ENCODE measurements around the gene TRRAP.

TRRAP gene

DNA sequence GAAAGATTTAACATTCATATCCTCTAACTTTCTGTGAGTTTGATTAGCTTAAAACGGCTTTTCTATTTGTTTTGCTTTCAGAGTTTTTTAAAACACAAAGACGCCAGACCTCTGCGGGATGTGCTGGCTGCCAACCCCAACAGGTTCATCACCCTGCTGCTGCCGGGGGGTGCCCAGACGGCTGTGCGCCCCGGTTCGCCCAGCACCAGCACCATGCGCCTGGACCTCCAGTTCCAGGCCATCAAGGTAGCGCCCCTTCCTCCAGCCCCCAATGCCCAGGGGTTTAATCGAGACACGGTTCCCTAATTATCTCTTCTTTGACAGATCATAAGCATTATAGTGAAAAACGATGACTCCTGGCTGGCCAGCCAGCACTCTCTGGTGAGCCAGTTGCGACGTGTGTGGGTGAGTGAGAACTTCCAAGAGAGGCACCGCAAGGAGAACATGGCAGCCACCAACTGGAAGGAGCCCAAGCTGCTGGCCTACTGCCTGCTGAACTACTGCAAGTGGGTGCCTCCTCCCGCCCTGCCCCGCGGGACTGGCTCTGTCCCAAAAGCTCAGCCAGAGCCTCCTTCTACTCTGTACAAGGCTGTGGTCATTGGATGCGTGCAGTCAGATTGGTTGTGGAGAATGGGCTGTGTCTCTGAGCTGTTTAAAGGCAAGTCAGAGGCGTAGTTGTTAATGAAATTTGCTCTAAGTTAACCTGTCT lies 71.2 kb downstream of the TRRAP start:
- TF ChIP-seq, protein P1, sequence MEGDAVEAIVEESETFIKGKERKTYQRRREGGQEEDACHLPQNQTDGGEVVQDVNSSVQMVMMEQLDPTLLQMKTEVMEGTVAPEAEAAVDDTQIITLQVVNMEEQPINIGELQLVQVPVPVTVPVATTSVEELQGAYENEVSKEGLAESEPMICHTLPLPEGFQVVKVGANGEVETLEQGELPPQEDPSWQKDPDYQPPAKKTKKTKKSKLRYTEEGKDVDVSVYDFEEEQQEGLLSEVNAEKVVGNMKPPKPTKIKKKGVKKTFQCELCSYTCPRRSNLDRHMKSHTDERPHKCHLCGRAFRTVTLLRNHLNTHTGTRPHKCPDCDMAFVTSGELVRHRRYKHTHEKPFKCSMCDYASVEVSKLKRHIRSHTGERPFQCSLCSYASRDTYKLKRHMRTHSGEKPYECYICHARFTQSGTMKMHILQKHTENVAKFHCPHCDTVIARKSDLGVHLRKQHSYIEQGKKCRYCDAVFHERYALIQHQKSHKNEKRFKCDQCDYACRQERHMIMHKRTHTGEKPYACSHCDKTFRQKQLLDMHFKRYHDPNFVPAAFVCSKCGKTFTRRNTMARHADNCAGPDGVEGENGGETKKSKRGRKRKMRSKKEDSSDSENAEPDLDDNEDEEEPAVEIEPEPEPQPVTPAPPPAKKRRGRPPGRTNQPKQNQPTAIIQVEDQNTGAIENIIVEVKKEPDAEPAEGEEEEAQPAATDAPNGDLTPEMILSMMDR (IDR thresholded peaks at IDR 0.05; ENCODE audit: low read depth, low read length, missing control alignments), result no peak
- in situ Hi-C loops (cut with HindIII; ENCODE audit: low sequenced_read_pairs), result no loop called here
- no peak for DNase-seq (ENCODE audit: low read depth)
- no peak overlapping the region for H3K4me3 ChIP-seq (ENCODE audit: low read depth, low read length)

DNA sequence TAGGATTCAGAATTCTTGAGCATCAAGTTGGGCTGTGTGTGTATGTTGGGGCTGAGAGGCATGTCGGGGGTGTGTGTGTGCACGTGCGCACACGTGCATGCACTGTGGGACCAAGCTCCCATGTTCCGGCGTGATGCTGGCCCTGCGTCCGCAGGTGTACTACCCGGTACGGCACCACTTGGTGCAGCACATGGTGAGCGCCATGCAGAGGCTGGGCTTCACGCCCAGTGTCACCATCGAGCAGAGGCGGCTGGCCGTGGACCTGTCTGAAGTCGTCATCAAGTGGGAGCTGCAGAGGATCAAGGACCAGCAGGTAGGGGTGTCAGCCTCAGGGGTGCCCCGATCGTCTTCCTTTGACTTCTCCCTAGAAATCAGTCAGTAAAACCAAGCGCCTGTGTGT lies 77.7 kb downstream of the TRRAP start:
- H3K4me3 ChIP-seq (ENCODE audit: low read depth, low read length), result no peak overlapping the region
- DNase-seq (ENCODE audit: low read depth), result no peak
- in situ Hi-C loops (cut with HindIII; ENCODE audit: low sequenced_read_pairs), result no loop called here
- TF ChIP-seq, protein P1 (IDR thresholded peaks at IDR 0.05; ENCODE audit: low read depth, low read length, missing control alignments), result no peak

DNA sequence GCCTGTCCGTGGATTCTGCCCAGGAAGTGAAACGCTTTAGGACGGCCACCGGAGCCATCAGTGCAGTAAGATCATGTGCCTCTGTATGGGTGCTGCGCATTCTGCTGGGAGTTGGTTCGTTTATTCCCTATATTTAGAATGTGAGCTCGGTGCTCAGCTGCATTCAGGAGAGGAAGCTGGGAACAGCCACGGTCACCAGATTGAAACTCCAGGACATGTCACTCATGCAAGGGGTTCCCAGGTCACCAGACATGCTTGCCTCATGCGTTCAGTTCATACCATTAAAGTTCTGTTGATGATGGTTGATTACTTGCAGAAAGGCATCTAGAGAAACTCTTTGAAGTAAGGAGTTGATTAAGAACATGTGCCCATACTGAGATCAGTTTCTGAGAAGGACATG lies 78.1 kb downstream of the TRRAP start:
- in situ Hi-C loops (cut with HindIII; ENCODE audit: low sequenced_read_pairs), result no loop called here
- no peak for DNase-seq (ENCODE audit: low read depth)
- H3K4me3 ChIP-seq (ENCODE audit: low read depth, low read length), result no peak overlapping the region
- TF ChIP-seq, protein P1 (IDR thresholded peaks at IDR 0.05; ENCODE audit: low read depth, low read length, missing control alignments), result no peak

DNA sequence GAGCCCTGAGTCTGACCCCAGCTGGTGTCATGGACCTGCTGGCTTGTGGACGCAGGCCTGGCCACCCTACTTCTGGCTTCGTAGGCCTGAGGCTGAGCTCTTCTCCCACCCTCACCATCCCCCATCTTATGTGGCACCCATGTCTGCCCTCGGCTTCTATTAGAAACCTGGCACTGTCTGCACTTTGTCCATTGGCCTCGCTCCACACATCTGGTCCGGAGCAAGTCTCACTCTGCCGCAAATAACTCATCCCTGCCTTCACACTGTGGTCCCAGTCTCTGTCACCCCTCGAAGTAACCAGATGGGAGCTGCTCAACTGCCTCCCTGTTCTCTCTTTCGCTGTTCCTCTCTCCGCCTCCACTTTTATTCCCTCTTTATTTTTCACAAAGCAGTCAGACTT lies 78.6 kb downstream of the TRRAP start:
- TF ChIP-seq, protein P1 (IDR thresholded peaks at IDR 0.05; ENCODE audit: low read depth, low read length, missing control alignments), result no peak
- in situ Hi-C loops (cut with HindIII; ENCODE audit: low sequenced_read_pairs), result no loop called here
- H3K4me3 ChIP-seq (ENCODE audit: low read depth, low read length), result no peak overlapping the region
- DNase-seq (ENCODE audit: low read depth), result no peak

DNA sequence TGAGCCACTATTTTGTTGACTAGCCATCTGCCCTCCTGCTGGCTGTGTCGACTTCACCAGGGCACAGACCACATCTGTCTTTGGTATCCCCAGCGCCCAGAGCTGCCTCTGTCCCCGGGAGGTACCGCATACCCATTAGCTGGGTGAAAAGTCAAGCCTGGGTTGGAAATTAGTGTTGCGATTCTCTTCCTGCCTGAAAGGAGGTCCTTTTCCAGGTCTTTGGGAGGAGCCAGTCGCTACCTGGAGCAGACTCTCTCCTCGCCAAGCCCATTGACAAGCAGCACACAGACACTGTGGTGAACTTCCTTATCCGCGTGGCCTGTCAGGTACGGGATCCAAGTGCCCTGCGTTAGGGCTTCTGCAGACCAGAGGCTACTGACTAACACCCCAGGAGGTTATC lies 79.4 kb downstream of the TRRAP start:
- in situ Hi-C loops (cut with HindIII; ENCODE audit: low sequenced_read_pairs), result no loop called here
- DNase-seq (ENCODE audit: low read depth), result no peak
- TF ChIP-seq, protein P1 (IDR thresholded peaks at IDR 0.05; ENCODE audit: low read depth, low read length, missing control alignments), result no peak
- H3K4me3 ChIP-seq (ENCODE audit: low read depth, low read length), result no peak overlapping the region

DNA sequence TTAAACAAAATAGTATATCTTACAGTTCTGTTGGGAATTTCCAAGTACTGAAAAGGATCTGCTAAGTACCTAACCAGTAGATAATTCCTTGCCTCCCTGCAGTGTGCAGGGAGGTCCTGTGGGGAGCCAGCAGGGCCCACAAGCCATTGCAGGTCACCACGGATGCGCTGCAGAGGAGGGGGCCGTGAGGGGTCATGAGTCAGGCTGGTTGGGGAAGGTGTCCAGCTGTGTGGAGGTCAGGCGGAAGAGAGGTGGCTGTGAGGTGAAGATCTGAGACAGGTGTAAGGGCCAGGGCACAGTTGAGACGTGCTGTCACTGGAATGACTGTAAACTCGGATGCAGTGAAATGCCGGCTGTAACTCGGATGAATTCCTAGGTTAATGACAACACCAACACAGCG lies 80.6 kb downstream of the TRRAP start:
- H3K4me3 ChIP-seq (ENCODE audit: low read depth, low read length), result no peak overlapping the region
- TF ChIP-seq, protein P1 (IDR thresholded peaks at IDR 0.05; ENCODE audit: low read depth, low read length, missing control alignments), result no peak
- in situ Hi-C loops (cut with HindIII; ENCODE audit: low sequenced_read_pairs), result no loop called here
- DNase-seq (ENCODE audit: low read depth), result no peak

Data from astrocyte of the cerebellum (primary cell).